GM12878 (cell line): Measurements from ENCODE around the gene NOB1. TPM values are rescaled to one million over a fixed set of nuclear protein-coding genes. Genes with fewer than 3 reads are reported as not detected.

ENCODE experiments used
- ATF7 ChIP-seq: fragments of 450-650 bp; IDR thresholded peaks from 2 replicates; pipeline ENCODE4 v1.6.1; 2016; ENCODE audit warnings: low read depth, mild to moderate bottlenecking
- DPF2 ChIP-seq: fragments of 450-650 bp; IDR thresholded peaks from 2 replicates; pipeline ENCODE4 v1.6.1; 2017; ENCODE audit warnings: mild to moderate bottlenecking
- FOXK2 ChIP-seq: fragments of 450-650 bp; IDR thresholded peaks from 2 replicates; pipeline ENCODE4 v1.6.1; 2017; ENCODE audit warnings: mild to moderate bottlenecking, moderate library complexity
- FOXM1 ChIP-seq: IDR thresholded peaks from 2 replicates; pipeline ENCODE4 v1.6.1; 2012; ENCODE audit warnings: low read depth, mild to moderate bottlenecking, inconsistent platforms, low read length, moderate library complexity
- HCFC1 ChIP-seq: fragments of 150-350 bp; IDR thresholded peaks from 2 replicates; pipeline ENCODE4 v1.6.1; 2014; ENCODE audit warnings: low read length
- JUND ChIP-seq: IDR thresholded peaks from 2 replicates; pipeline ENCODE4 v1.6.1; 2012; ENCODE audit warnings: low read depth, mild to moderate bottlenecking, low read length, improper control_type of control experiment, moderate library complexity
- MYC ChIP-seq: IDR thresholded peaks from 2 replicates; pipeline ENCODE4 v1.6.1; 2011; ENCODE audit warnings: mild to moderate bottlenecking, low read length, moderate library complexity, inconsistent platforms; ENCODE audit not compliant: insufficient read depth, insufficient replicate concordance, insufficient read length, severe bottlenecking
- NR2F1 ChIP-seq: fragments of 450-650 bp; conservative IDR thresholded peaks from 2 replicates; pipeline ENCODE4 v1.6.1; 2017; ENCODE audit warnings: mild to moderate bottlenecking
- POU2F2 ChIP-seq: IDR thresholded peaks from 3 replicates; pipeline ENCODE4 v1.6.1; 2011; ENCODE audit warnings: low read depth, mild to moderate bottlenecking, low read length, borderline replicate concordance
- RAD21 ChIP-seq: IDR thresholded peaks from 2 replicates; pipeline ENCODE4 v1.6.1; 2011; ENCODE audit warnings: mild to moderate bottlenecking, low read depth, low read length, moderate library complexity; ENCODE audit not compliant: insufficient read depth
- RB1 ChIP-seq: fragments of 450-650 bp; formaldehyde crosslinking; IDR thresholded peaks from 2 replicates; pipeline ENCODE4 v1.6.1; 2017; ENCODE audit warnings: mild to moderate bottlenecking, borderline replicate concordance
- SMAD5 ChIP-seq: IDR thresholded peaks from 2 replicates; pipeline ENCODE4 v1.6.1; 2016; ENCODE audit warnings: antibody characterized with exemption, low read depth
- SMARCA5 ChIP-seq: fragments of 450-650 bp; IDR thresholded peaks from 2 replicates; pipeline ENCODE4 v1.6.1; 2017; ENCODE audit warnings: mild to moderate bottlenecking
- SMC3 ChIP-seq: IDR thresholded peaks from 2 replicates; pipeline ENCODE4 v1.6.1; 2011; ENCODE audit warnings: low read length, improper control_type of control experiment, borderline replicate concordance
- SPI1 ChIP-seq: IDR thresholded peaks from 2 replicates; pipeline ENCODE4 v1.6.1; 2011; ENCODE audit warnings: low read depth, mild to moderate bottlenecking, low read length, moderate library complexity, borderline replicate concordance; ENCODE audit not compliant: insufficient read depth
- SREBF2 ChIP-seq: IDR thresholded peaks from 2 replicates; pipeline ENCODE4 v1.6.1; 2012; ENCODE audit warnings: mild to moderate bottlenecking, low read length
- YY1 ChIP-seq: IDR thresholded peaks from 2 replicates; pipeline ENCODE4 v1.6.1; 2011; ENCODE audit warnings: low read depth, mild to moderate bottlenecking, low read length
- ZNF622 ChIP-seq: fragments of 450-650 bp; IDR thresholded peaks from 2 replicates; pipeline ENCODE4 v1.6.1; 2017; ENCODE audit warnings: mild to moderate bottlenecking, inconsistent platforms
- polyA plus RNA-seq, 11 experiments: library from polyadenylated mRNA; depleted of rRNA in 4 of 11; unstranded in 6 of 11; stranded (reverse) in 5 of 11; fragments of >200 nt; fragmentation: Nextera tagmentation in 4 of 11; fragmentation: Illumina TruSeq in 1 of 11; extraction: Ambion mirVana in 4 of 11; extraction: Trizol in 1 of 11; gene quantifications; 1 replicate in 1 of 11; 2 replicates in 10 of 11; pipeline versions ENCODE4 v1.2.1 to v1.2.3, GENCODE V29; 2011 to 2016; ENCODE audit warnings: inconsistent platforms in 2 of 11, missing spikeins in 2 of 11, low read depth in 1 of 11
- total RNA-seq, 4 experiments: library from RNA; depleted of rRNA in 3 of 4; stranded (reverse); fragments of >200 nt in 3 of 4; fragmentation: Illumina TruSeq in 1 of 4; extraction: Trizol in 1 of 4; gene quantifications; 2 replicates each; pipeline versions ENCODE4 v1.2.1 to v1.2.3, GENCODE V29; 2013 to 2021
- TF ChIP-seq, protein P1 (sequence below): fragments of 450-650 bp; IDR thresholded peaks from 2 replicates; pipeline ENCODE4 v1.6.1; 2017; ENCODE audit warnings: mild to moderate bottlenecking
- TF ChIP-seq, protein P2 (sequence below), 3 experiments: IDR thresholded peaks in 2 of 3; conservative IDR thresholded peaks in 1 of 3; 2 replicates each; pipeline ENCODE4 v1.5.1; 2011; ENCODE audit warnings: low read depth in 3 of 3, low read length in 3 of 3, mild to moderate bottlenecking in 3 of 3, control low read depth in 2 of 3, moderate library complexity in 2 of 3, inconsistent platforms in 1 of 3, mixed read lengths in 1 of 3; ENCODE audit not compliant: control insufficient read depth in 2 of 3, insufficient read depth in 1 of 3; ENCODE audit errors: extremely low read depth in 1 of 3
- TF ChIP-seq, protein P3 (sequence below): IDR thresholded peaks from 2 replicates; pipeline ENCODE4 v1.6.1; 2012; ENCODE audit warnings: mild to moderate bottlenecking, low read depth, low read length

NOB1 gene
- total and polyA plus RNA-seq, 10 of the 15 experiments (the other 5 are each of a cell fraction or from before 2014, with no cell fraction given) = 31.1 to 117 (median 78.0) TPM

DNA sequence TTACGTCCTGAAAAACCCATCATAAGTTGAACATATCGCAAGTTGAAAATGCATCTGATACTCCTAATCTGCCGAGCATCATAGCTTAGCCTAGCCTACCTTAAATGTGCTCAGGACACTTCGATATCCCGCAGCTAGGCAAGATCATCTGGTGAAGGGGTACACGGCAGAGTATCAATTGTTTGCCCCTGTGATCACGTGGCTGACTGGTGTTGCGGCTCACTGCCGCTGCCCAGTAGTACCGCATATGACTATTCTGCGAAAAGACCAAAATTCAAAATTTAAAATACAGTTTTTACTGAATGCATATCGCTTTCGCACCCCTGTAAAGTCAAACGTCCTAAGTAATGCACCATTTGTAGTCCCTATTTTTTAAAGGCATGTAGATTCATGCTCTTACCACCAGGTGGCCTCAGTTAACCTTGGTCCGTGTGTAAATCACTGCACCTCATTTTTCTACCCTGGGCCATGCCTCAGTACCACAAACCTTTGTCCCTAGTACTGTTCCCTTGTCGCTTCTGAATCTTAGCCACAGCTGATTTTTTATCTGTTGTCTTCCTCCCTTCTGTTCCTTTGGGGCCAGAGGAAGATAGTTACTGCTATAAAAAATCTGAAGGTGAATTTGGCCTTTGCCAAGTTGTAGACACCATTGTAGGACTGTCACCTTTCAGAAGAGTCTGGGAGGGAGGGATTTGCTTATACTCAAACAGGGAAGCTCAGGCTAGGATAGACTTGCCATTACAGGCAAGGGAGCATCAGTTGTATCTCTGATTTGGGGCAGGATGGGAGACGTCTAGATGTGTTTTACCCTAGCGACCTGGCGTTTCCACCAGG lies 41.8 kb upstream of the NOB1 start (continued):
- TF ChIP-seq, protein P1, sequence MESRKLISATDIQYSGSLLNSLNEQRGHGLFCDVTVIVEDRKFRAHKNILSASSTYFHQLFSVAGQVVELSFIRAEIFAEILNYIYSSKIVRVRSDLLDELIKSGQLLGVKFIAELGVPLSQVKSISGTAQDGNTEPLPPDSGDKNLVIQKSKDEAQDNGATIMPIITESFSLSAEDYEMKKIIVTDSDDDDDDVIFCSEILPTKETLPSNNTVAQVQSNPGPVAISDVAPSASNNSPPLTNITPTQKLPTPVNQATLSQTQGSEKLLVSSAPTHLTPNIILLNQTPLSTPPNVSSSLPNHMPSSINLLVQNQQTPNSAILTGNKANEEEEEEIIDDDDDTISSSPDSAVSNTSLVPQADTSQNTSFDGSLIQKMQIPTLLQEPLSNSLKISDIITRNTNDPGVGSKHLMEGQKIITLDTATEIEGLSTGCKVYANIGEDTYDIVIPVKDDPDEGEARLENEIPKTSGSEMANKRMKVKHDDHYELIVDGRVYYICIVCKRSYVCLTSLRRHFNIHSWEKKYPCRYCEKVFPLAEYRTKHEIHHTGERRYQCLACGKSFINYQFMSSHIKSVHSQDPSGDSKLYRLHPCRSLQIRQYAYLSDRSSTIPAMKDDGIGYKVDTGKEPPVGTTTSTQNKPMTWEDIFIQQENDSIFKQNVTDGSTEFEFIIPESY = no peak
- no peak for TF ChIP-seq SMAD5
- TF ChIP-seq NR2F1 = no peak
- TF ChIP-seq SMARCA5 = peak; percentile 60; the same call in 1 of the 2 replicates
- TF ChIP-seq ATF7 = no peak
- TF ChIP-seq FOXK2 = peak; percentile 46; the same call in 1 of the 2 replicates
- TF ChIP-seq SREBF2 = no peak
- TF ChIP-seq SPI1 = no peak
- TF ChIP-seq, protein P2, sequence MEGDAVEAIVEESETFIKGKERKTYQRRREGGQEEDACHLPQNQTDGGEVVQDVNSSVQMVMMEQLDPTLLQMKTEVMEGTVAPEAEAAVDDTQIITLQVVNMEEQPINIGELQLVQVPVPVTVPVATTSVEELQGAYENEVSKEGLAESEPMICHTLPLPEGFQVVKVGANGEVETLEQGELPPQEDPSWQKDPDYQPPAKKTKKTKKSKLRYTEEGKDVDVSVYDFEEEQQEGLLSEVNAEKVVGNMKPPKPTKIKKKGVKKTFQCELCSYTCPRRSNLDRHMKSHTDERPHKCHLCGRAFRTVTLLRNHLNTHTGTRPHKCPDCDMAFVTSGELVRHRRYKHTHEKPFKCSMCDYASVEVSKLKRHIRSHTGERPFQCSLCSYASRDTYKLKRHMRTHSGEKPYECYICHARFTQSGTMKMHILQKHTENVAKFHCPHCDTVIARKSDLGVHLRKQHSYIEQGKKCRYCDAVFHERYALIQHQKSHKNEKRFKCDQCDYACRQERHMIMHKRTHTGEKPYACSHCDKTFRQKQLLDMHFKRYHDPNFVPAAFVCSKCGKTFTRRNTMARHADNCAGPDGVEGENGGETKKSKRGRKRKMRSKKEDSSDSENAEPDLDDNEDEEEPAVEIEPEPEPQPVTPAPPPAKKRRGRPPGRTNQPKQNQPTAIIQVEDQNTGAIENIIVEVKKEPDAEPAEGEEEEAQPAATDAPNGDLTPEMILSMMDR (IDR thresholded peaks at IDR 0.05 in 2 of 3, conservative IDR thresholded peaks at IDR 0.05 in 1 of 3; ENCODE audit: control insufficient read depth in 2 of 3, extremely low read depth in 1 of 3, insufficient read depth in 1 of 3, low read depth in 3 of 3, low read length in 3 of 3) = peak; percentile 79 to 90 (median 88)
- no peak for TF ChIP-seq DPF2
- TF ChIP-seq POU2F2 = no peak
- TF ChIP-seq, protein P3, sequence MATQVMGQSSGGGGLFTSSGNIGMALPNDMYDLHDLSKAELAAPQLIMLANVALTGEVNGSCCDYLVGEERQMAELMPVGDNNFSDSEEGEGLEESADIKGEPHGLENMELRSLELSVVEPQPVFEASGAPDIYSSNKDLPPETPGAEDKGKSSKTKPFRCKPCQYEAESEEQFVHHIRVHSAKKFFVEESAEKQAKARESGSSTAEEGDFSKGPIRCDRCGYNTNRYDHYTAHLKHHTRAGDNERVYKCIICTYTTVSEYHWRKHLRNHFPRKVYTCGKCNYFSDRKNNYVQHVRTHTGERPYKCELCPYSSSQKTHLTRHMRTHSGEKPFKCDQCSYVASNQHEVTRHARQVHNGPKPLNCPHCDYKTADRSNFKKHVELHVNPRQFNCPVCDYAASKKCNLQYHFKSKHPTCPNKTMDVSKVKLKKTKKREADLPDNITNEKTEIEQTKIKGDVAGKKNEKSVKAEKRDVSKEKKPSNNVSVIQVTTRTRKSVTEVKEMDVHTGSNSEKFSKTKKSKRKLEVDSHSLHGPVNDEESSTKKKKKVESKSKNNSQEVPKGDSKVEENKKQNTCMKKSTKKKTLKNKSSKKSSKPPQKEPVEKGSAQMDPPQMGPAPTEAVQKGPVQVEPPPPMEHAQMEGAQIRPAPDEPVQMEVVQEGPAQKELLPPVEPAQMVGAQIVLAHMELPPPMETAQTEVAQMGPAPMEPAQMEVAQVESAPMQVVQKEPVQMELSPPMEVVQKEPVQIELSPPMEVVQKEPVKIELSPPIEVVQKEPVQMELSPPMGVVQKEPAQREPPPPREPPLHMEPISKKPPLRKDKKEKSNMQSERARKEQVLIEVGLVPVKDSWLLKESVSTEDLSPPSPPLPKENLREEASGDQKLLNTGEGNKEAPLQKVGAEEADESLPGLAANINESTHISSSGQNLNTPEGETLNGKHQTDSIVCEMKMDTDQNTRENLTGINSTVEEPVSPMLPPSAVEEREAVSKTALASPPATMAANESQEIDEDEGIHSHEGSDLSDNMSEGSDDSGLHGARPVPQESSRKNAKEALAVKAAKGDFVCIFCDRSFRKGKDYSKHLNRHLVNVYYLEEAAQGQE = no peak
- no peak for TF ChIP-seq FOXM1
- TF ChIP-seq HCFC1 = no peak
- TF ChIP-seq RB1 = peak; percentile 30; the same call in 1 of the 2 replicates
- TF ChIP-seq SMC3 = peak; percentile 90
- TF ChIP-seq ZNF622 = no peak
- TF ChIP-seq MYC = no peak
- TF ChIP-seq YY1 = peak; percentile 59; the same call in 1 of the 2 replicates
- TF ChIP-seq RAD21 = peak; percentile 88
- no peak for TF ChIP-seq JUND
